B cell (primary cell): ENCODE data around the gene CHD5. TPM values are rescaled to one million over a fixed set of nuclear protein-coding genes. Genes with fewer than 3 reads are reported as not detected.

Experiments used
- ATAC-seq: fragments of 200-7000 bp; cut with Tn5 transposase; one replicate; pipeline ENCODE4 v1.10.0; 2021; ENCODE audit warnings: low read depth, mild to moderate bottlenecking, moderate number of reproducible peaks, moderate library complexity
- CTCF ChIA-PET: fragments of 350-600 bp; sonication (Branson Sonifier 250); formaldehyde crosslinking; loops from one replicate; lab custom pipeline; 2021; ENCODE audit warnings: antibody characterized with exemption, inconsistent platforms; lab: Charles Lee
- POLR2A ChIA-PET: fragments of 350-600 bp; sonication (Branson Sonifier 250); formaldehyde crosslinking; loops from one replicate; lab custom pipeline; 2021; ENCODE audit warnings: antibody characterized with exemption; lab: Charles Lee
- DNase-seq: peaks from one replicate; pipeline ENCODE4 v3.0.0; 2013
- H2AFZ ChIP-seq: 2 replicates; pipeline ENCODE4 v1.6.1; 2012; ENCODE audit warnings: mild to moderate bottlenecking, low read depth, low read length; ENCODE audit not compliant: insufficient read depth, poor library complexity, severe bottlenecking
- H3K27ac ChIP-seq, 2 donors: 1 replicate in 1 of 2; 2 replicates in 1 of 2; pipeline ENCODE4 v1.5.1; 2012 to 2013; ENCODE audit warnings: low read length in 2 of 2, mild to moderate bottlenecking in 2 of 2, moderate library complexity in 1 of 2
- H3K27me3 ChIP-seq, 4 experiments: fragments of 200-600 bp in 1 of 4; sonication (generic) in 1 of 4; replicated peaks in 1 of 4; 1 replicate in 2 of 4; 2 replicates in 2 of 4; pipeline versions ENCODE4 v1.6.1 to v1.7.0; 2013 to 2016; ENCODE audit warnings: low read length in 3 of 4, mild to moderate bottlenecking in 2 of 4, mixed read lengths in 1 of 4, moderate library complexity in 1 of 4; ENCODE audit not compliant: insufficient read depth in 4 of 4, control insufficient read depth in 3 of 4; ENCODE audit errors: control extremely low read depth in 1 of 4
- H3K36me3 ChIP-seq, 2 experiments: replicated peaks in 1 of 2; 1 replicate in 1 of 2; 2 replicates in 1 of 2; pipeline versions ENCODE4 v1.6.1 to v1.7.1; 2013; ENCODE audit warnings: low read length in 1 of 2; ENCODE audit not compliant: insufficient read depth in 2 of 2, control insufficient read depth in 1 of 2; ENCODE audit errors: control extremely low read depth in 1 of 2, extremely low read depth in 1 of 2
- H3K4me1 ChIP-seq, 2 donors: fragments of 200-600 bp in 1 of 2; sonication (generic) in 1 of 2; 1 replicate in 1 of 2; 2 replicates in 1 of 2; pipeline versions ENCODE4 v1.5.1 to v1.6.1; 2013 to 2017; ENCODE audit warnings: low read length in 2 of 2; ENCODE audit not compliant: control insufficient read depth in 2 of 2, insufficient read depth in 2 of 2
- H3K4me2 ChIP-seq: replicated peaks from 2 replicates; pipeline ENCODE3; 2012; ENCODE audit warnings: mild to moderate bottlenecking, low read depth, low read length; ENCODE audit not compliant: poor library complexity, severe bottlenecking
- H3K4me3 ChIP-seq, 5 experiments: fragments of 200-600 bp in 1 of 5; sonication (generic) in 1 of 5; 1 replicate in 3 of 5; 2 replicates in 2 of 5; pipeline versions ENCODE4 v1.5.1 to v1.7.0; 2011 to 2016; ENCODE audit warnings: low read length in 4 of 5, mild to moderate bottlenecking in 4 of 5, low read depth in 2 of 5, control low read depth in 1 of 5, moderate library complexity in 1 of 5; ENCODE audit not compliant: insufficient read depth in 1 of 5; ENCODE audit errors: control extremely low read depth in 1 of 5, extremely low read depth in 1 of 5
- H3K79me2 ChIP-seq: fragments of 200-600 bp; sonication (generic); one replicate; pipeline ENCODE4 v1.6.0; 2016; ENCODE audit warnings: low read length; ENCODE audit not compliant: control insufficient read depth, insufficient read depth
- H3K9ac ChIP-seq: fragments of 200-600 bp; sonication (generic); 2 replicates; pipeline ENCODE4 v1.6.1; 2017; ENCODE audit warnings: mild to moderate bottlenecking, low read length, moderate library complexity
- H3K9me3 ChIP-seq, 3 donors: one replicate each; pipeline versions ENCODE4 v1.6.1 to v1.7.1; 2013; ENCODE audit warnings: low read length in 2 of 3; ENCODE audit not compliant: control insufficient read depth in 2 of 3, insufficient read depth in 1 of 3; ENCODE audit errors: control extremely low read depth in 1 of 3
- H4K20me1 ChIP-seq: 2 replicates; pipeline ENCODE4 v1.6.0; 2012; ENCODE audit warnings: mild to moderate bottlenecking, low read length; ENCODE audit not compliant: insufficient read depth, control insufficient read depth, poor library complexity, severe bottlenecking
- H3K27ac Mint-ChIP-seq: one replicate; pipeline ENCODE4 v1.8.0; 2021; ENCODE audit warnings: mixed read lengths
- H3K27me3 Mint-ChIP-seq: one replicate; pipeline ENCODE4 v1.8.0; 2021; ENCODE audit warnings: mixed read lengths
- H3K4me1 Mint-ChIP-seq: one replicate; pipeline ENCODE4 v1.8.0; 2021; ENCODE audit warnings: mixed read lengths
- H3K4me3 Mint-ChIP-seq: one replicate; pipeline ENCODE4 v1.8.0; 2021; ENCODE audit warnings: mixed read lengths
- H3K9me3 Mint-ChIP-seq: one replicate; pipeline ENCODE4 v1.8.0; 2022; ENCODE audit warnings: mixed read lengths; ENCODE audit not compliant: insufficient read depth
- CTCF ChIP-seq: fragments of 200-600 bp; IDR thresholded peaks from one replicate; pipeline ENCODE4 v1.8.0; 2022; ENCODE audit warnings: antibody characterized with exemption, mild to moderate bottlenecking
- EZH2 ChIP-seq: IDR thresholded peaks from 2 replicates; pipeline ENCODE4 v1.6.1; 2012; ENCODE audit warnings: borderline replicate concordance, low read depth, mild to moderate bottlenecking, moderate library complexity, low read length; ENCODE audit not compliant: insufficient read depth, poor library complexity, severe bottlenecking
- WGBS: methylation state at CpG from one replicate; pipeline ENCODE4 v1.1.5; 2013; ENCODE audit warnings: missing lambda C conversion rate; ENCODE audit not compliant: insufficient coverage; 5-methylcytosine and 5-hydroxymethylcytosine counted together
- intact Hi-C: fragments of 100-400 bp; cut with micrococcal nuclease; formaldehyde crosslinking; loops from one replicate; pipeline ENCODE4 v1.10.0; 2022
- polyA plus RNA-seq: library from polyadenylated mRNA; depleted of rRNA; stranded (reverse); fragments of >200 nt; gene quantifications from 2 replicates; pipeline ENCODE4 v1.2.3, GENCODE V29; 2012
- total RNA-seq, 2 donors: library from RNA; stranded (reverse); fragments of 120-200 nt in 1 of 2; gene quantifications; 1 replicate in 1 of 2; 2 replicates in 1 of 2; pipeline versions ENCODE4 v1.2.3 to v1.2.4, GENCODE V29; 2013 to 2022

The CHD5 gene
- total and polyA plus RNA-seq, 2 donors (not counting 1 experiment from before 2014, with no cell fraction given): 0.18 to 0.20 TPM

- DNase-seq (no peak), ATAC-seq (no peak)
- Histone ChIP-seq H3K4me3 (peak overlapping the region; percentile 75 to 99 (median 89)), H3K79me2 (peaks cover 61% of the 10 kb centered on the region), H3K27ac (peak overlapping the region; percentile 39 to 83), H4K20me1 (peaks cover 39% of the 10 kb centered on the region), H3K27me3 (peaks cover 0 to 11% (median 4%) of the 10 kb centered on the region in 4 experiments), H3K4me1 (peaks cover 30 to 31% of the 10 kb centered on the region in 2 donors), H2AFZ (peak overlapping the region; percentile 83), H3K9me3 (peaks cover 0 to 6% (median 0%) of the 10 kb centered on the region in 3 donors), H3K36me3 (peaks cover 0 to 17% of the 10 kb centered on the region in 2 experiments), H3K4me2 (peak overlapping the region; percentile 92), H3K9ac (peak overlapping the region; percentile 93)
- H3K27me3 Mint-ChIP-seq: peaks cover 6% of the 10 kb centered on the region
- peak overlapping the region; percentile 90 for H3K4me3 Mint-ChIP-seq
- ChIA-PET POLR2A (interaction anchor here (1.3 kb wide), 1 partner anchor 174 kb away, joined by 3 read pairs; no protein-coding TSS in a partner anchor), CTCF (interaction anchor here (1.0 to 1.6 kb wide), 2 partner anchors 15 to 35 kb away, joined by 4 to 6 read pairs; no protein-coding TSS in a partner anchor)
- H3K4me1 Mint-ChIP-seq: peaks cover 44% of the 10 kb centered on the region
- 90% methylated on average over 10 of the region's 10 CpGs for WGBS
- intact Hi-C loops: no loop called here
- no peaks in the 10 kb centered on the region for H3K9me3 Mint-ChIP-seq
- H3K27ac Mint-ChIP-seq: peak overlapping the region; percentile 96
- TF ChIP-seq EZH2 (no peak), CTCF (no peak)
These were observed 20.2 kb upstream of the CHD5 start for GRCh38 chr1:6200188-6200809.
